HEK293 (cell line): ENCODE results near the gene TAS2R40.

ENCODE experiments used
- MYNN ChIP-seq: fragments of 450-650 bp; formaldehyde crosslinking; IDR thresholded peaks from 2 replicates; pipeline ENCODE4 v1.5.1; 2016; ENCODE audit warnings: missing biosample characterization, missing genetic modification characterization, borderline replicate concordance
- ZBTB1 ChIP-seq: fragments of 450-650 bp; formaldehyde crosslinking; IDR thresholded peaks from 2 replicates; pipeline ENCODE4 v1.5.1; 2016; ENCODE audit warnings: missing biosample characterization, missing genetic modification characterization
- ZFP3 ChIP-seq: fragments of 450-650 bp; formaldehyde crosslinking; IDR thresholded peaks from 2 replicates; pipeline ENCODE4 v1.5.1; 2016; ENCODE audit warnings: low read depth, missing biosample characterization, missing genetic modification characterization
- ZFP69B ChIP-seq: fragments of 450-650 bp; formaldehyde crosslinking; IDR thresholded peaks from 2 replicates; pipeline ENCODE4 v1.5.1; 2016; ENCODE audit warnings: missing biosample characterization, missing genetic modification characterization
- ZNF274 ChIP-seq, 2 experiments: fragments of 200-500 bp in 1 of 2; fragments of 450-650 bp in 1 of 2; sonication (Bioruptor generic) in 1 of 2; formaldehyde crosslinking in 1 of 2; IDR thresholded peaks; 2 replicates each; pipeline versions ENCODE4 v1.5.1 to v1.6.1; 2014 to 2016; ENCODE audit warnings: borderline replicate concordance in 1 of 2, inconsistent platforms in 1 of 2, low read length in 1 of 2, missing biosample characterization in 1 of 2, missing genetic modification characterization in 1 of 2
- ZNF561 ChIP-seq: fragments of 450-650 bp; IDR thresholded peaks from 2 replicates; pipeline ENCODE4 v1.5.1; 2018; ENCODE audit warnings: missing biosample characterization, missing genetic modification characterization, borderline replicate concordance
- TF ChIP-seq, protein P1 (sequence below): fragments of 450-650 bp; formaldehyde crosslinking; IDR thresholded peaks from 2 replicates; pipeline ENCODE4 v1.5.1; 2016; ENCODE audit warnings: missing biosample characterization, missing genetic modification characterization

DNA sequence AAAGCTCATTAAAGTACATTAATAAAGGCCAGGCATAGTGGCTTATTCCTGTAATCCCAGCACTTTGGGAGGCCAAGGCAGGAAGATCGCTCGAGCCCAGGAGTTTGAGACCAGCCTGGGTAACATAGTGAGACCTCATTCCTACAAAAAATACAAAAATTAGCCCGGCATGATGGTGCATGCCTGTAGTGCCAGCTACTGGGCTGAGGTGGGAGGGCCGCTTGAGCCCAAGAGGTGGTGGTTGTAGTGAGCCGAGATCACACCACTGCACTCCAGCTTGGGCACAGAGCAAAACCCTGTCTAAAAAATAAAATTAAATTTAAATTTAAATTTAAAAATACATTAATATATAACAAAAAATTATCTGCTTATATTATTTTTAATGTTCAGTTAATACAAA is 45.7 kb upstream of the TAS2R40 start:
- TF ChIP-seq ZFP69B (tag by site-specific recombination) (no peak), ZFP3 (tag by site-specific recombination) (no peak), MYNN (tag by site-specific recombination) (no peak), ZNF561 (tag by site-specific recombination) (no peak), ZBTB1 (no peak), ZNF274 (IDR thresholded peaks at IDR 0.05; ENCODE audit: low read length) (no peak), ZNF274 (tag by site-specific recombination; IDR thresholded peaks at IDR 0.05; ENCODE audit: borderline replicate concordance) (no peak)
- TF ChIP-seq, protein P1, sequence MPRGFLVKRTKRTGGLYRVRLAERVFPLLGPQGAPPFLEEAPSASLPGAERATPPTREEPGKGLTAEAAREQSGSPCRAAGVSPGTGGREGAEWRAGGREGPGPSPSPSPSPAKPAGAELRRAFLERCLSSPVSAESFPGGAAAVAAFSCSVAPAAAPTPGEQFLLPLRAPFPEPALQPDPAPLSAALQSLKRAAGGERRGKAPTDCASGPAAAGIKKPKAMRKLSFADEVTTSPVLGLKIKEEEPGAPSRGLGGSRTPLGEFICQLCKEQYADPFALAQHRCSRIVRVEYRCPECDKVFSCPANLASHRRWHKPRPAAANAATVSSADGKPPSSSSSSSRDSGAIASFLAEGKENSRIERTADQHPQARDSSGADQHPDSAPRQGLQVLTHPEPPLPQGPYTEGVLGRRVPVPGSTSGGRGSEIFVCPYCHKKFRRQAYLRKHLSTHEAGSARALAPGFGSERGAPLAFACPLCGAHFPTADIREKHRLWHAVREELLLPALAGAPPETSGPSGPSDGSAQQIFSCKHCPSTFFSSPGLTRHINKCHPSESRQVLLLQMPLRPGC (tag by site-specific recombination), result no peak
